DMS114 treated with DMSO at 0.1 percent for 48 hours (cell line): ENCODE results near the gene CRHR2.

Experiments used
- DNase-seq: peaks from one replicate; lab custom pipeline; 2025; ENCODE audit not compliant: unreplicated experiment; lab: John Stamatoyannopoulos, UW

Gene CRHR2

GRCh38 chr7:30707391-30708357 lies 25.4 kb upstream of the CRHR2 start:
- DNase-seq = no peak

DNA sequence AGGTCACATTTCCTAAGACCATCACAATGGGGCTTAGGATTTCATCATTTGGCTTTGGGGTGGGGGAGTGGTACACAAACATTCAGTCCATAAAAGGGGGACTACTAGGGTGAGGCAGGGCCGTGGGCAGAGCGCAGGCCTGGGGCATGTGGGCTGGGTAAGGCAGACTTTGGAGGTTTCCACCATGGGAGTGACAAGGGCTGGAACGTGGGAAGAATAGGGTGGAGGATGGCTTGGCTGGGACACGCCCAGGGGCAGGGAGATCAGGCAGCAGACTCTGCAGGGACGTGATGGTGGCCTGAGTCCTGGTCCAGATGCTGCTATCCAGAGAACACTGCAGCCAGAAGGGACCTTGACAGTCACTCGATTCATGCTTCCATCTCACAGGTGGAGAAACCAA lies 24.7 kb upstream of the CRHR2 start:
- DNase-seq = no peak

DNA sequence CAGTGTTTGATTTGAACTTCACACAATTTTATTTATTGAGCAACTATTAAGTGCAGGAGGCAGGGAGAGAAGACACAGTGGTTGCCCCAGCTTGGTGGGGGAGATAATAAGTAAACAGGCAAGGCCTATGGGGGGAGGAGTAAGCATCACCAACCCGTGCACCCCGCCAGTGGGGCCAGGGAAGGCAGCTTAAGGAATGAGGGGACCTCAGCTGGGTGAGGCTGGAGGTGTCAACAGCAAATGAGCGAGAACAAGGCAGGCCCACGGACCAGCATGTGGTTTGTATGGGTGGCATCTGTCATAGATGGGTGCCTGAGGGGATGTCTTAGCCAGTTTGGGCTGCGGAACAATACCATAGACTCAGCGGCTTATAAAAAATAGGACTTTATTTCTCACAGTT lies 24.1 kb upstream of the CRHR2 start:
- no peak for DNase-seq

GRCh38 chr7:30705596-30705995 lies 23.3 kb upstream of the CRHR2 start:
- no peak for DNase-seq

DNA sequence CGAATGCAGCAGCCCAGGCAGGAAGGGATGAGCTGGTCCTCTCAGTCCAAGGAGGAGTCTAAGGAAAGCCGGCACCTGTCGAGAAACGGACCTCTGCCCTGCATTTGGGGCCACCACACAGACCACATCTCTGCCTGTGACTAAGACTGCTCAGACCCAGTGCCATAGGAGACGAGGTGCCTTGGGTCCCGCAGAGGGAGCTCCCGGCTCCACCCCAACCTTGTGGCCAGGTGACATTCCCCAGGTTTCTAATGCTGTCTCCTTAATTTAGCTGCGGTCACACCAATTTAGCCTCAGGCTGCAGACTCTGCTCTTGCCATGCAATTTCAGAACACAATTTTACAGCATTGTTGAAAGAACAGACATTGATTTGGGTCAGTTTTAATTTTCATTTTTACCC lies 22.8 kb upstream of the CRHR2 start:
- DNase-seq = no peak

DNA sequence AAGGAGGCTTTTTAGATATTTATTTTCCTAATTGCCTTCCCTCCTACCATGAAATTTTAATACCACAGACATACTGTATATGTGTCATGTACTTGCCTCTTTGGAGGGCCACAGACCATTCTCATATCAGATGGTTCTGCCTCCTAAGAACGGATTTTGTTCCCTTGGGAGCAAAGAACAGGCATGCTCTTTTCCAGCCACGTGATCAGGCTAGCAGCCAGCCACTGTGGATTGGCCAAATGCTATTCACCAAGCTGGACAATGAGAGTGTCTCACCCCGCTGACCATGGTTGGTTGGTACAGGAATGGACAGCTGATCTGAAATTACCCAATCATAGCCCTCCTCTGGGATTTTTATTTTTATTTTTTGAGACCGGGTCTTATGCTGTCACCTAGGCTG lies 21.5 kb upstream of the CRHR2 start:
- DNase-seq = no peak

DNA sequence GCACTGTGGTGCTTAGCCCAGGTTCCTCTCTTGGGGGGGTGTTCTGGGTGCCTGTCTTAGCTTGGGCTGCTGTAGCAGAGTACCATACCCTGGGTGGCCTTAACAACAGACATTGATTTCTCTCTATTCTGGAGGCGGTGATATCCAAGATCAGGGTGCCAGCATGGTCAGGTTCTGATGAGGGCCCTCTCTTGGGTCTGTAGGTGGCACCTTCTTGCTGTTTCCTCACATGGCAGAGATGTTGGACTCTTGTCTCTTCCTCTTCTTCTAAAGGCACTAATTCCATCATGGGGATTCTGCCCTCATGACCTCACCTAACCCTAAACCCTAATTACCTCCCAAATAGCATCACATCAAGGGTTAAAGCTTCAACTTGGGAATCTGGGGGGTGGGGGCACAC lies 19.9 kb upstream of the CRHR2 start:
- no peak for DNase-seq

DNA sequence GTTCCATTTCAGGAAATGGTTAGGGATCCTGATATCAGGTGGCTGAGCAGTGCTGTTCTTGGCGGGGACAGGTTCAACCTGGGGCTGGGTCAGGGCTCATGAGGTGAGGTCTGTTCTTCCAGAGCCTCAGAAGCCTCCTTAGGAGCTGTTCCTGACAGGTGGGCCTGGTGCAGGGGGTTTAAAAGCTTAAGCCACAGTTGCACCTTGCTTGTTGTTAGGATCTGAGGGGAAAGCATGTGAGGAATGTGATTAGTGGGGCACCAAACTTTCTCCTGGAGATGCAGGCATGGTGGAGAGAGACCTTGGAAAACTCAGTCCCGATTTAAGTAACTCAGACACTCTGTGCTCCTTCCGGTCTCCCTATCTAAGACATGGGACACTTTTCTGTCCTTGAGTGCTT lies 18.7 kb upstream of the CRHR2 start:
- no peak for DNase-seq

GRCh38 chr7:30699706-30700495 lies 17.6 kb upstream of the CRHR2 start:
- no peak for DNase-seq

DNA sequence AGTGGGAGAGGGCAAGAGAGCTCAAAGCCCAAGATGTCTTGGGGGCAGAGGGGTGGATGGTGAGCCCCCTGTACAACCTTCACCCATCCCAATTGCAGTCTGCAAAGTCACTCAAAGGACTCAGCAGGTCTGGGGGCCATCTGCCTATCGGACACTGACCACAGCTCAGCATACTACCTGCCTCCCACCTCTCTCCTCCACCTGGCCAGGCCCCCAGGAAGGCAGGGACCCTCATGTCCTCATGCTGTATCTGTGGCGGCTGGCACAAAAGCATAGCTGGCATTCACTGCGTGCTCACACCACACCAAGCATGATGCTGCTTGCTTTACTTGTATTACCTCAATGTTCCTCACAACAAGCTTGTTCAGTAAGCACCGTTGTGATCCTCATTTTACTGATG lies 16.2 kb upstream of the CRHR2 start:
- no peak for DNase-seq

DNA sequence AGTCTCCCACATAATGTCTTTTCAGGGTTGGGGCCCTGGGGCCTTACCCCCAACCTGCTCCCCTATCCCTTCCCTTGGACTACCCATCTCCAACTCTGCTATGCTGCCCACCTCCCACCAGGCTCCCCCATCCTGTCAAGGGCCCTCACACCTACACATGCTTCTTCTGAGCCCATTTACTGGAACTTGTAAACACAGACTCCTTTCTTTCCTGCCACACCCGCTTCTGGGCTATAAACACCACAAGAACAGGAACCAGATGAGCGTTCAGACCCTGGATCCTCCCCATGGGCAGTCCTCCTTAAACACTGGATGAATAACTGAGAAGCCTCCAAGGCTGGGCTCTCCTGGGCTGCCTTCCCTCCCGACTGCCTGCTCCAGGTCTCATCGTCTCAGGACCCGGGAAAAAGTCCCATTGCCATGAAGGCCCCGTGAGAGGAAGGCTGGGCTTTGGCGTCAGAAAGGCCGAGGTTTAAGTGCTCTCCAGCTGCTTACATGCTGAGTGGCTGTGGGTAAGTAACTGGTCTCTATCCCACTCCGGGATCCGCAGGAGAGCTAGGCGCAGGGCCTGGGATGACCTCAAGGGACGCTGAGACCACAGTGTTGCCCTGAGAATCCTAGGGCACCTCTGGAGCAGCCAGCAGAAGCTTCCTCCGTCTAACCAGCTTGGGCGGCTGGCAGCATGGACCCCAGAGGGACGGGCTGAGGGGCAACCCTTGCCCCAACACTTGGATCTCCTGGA lies 15.6 kb upstream of the CRHR2 start:
- no peak for DNase-seq

GRCh38 chr7:30694774-30695721 lies 12.8 kb upstream of the CRHR2 start:
- DNase-seq = no peak

DNA sequence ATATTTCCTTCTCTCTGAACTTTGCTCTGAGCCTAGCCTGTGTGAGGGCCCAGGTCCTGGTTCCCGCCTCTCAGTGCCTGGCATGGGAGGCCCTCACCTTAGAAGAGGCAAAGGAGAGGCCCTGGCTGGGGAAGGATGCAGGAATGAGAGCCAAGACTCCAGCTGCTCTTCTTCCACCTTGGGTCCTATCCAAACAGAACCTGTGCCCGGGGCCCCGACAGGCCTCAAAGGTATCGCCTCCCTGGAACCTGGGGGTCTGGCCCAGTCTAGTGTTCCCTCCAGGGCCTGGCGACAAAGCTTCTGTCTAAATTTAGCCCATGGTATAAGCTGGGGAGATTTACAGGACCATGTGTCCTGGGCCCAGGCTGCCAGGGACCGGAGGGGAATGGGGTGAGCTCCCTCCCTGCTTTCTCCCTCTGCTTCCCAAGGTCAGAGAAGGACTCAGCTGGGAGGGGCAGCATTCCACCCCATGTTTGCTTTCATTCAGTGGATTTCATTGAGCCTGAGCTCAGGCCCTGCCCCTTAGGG lies 12.0 kb upstream of the CRHR2 start:
- DNase-seq = no peak

DNA sequence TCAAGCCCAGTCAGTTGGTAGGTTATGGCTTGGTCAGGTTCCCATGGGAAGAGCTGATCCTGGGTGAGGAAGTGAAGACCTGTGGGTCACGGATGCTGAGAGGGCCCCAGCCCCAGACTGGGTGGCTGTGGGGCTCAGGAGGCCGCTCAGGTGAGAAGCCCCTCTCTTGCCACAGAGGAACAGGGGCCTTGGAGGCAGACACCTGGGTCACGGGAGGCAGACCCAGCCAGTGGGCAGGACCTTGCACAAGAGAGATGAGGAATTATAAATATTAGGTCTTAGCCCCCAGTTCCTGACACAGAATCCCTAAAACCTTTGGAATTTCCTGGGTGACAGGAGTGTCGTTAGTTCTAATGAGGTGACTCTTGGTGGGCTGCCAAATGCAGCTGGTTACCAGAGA lies 10.6 kb upstream of the CRHR2 start:
- DNase-seq = no peak

GRCh38 chr7:30692438-30692837 lies 10.2 kb upstream of the CRHR2 start:
- DNase-seq = no peak

GRCh38 chr7:30690011-30690410 lies 7.8 kb upstream of the CRHR2 start:
- no peak for DNase-seq

DNA sequence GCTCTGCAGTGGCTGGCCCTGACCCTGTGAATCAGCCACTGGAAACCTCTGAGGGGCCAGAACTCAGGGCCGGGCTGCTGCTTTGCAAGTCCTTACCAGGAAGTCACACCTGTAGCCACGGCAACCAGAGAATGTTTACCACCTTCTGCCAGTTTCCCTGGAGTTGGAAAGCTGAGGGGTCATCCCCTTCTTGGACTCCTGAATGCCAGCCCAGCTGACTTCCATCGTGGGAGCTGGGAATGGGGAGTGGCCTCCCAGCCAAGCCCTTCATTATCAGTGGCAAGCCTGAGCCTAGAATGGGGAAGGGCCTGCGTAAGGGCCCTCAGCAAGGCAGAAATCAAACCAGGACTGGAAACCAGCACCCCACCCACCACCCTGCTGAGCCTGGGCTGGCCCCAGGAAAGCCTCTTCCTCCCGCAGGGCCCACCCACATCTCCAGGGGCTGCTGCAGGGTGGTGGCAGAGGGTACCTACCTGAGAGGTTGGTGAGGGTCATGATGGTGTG lies 6.5 kb upstream of the CRHR2 start:
- no peak for DNase-seq

DNA sequence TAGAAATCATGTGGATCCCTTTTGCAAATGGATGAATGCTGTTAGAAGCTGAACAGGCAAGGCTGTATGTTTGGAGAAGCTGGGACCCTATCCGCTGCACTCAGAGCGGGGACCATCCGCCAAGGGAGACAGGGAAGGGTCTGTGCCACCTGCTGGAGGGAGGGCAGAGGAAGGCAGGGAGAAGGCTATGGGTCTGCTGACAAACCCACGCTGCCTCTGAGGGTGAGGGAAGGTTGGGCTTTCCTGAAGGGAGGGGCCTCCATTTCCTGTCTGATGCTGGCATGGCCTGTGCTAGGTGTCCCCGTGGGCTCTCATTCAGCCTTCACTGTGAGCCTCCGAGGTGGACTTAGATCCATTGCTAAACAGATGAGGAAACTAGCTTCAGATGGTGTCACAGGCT lies 5.3 kb upstream of the CRHR2 start:
- DNase-seq = no peak

DNA sequence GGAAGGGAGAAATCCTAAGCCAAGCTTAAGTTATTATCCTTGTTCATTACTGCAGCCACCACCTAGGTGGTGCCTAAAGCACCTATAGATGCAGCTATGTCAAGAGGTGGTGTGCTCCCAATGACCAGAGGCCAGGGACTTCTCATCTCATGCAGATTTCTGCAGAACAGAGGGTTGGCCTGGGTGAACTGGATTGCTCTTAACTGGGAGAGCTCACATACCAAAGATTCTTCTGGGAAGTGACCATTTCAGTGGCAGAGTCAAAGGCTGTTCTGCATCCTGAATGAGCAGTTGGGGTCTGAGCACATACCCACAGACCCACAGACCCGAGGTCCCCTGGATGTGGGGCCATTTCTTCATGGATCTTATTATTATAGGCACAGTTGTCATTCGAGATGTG lies 2.1 kb upstream of the CRHR2 start:
- no peak for DNase-seq

- DNase-seq = no peak
These were observed 1.6 kb upstream of the CRHR2 start for GRCh38 chr7:30683816-30684215.
